KMS-11 (cell line): ENCODE measurements around the gene SPRED1.

Experiments
- H2AFZ ChIP-seq: fragments of 200-600 bp; sonication (generic); 2 replicates; pipeline ENCODE4 v1.6.1; 2016; ENCODE audit warnings: antibody characterized with exemption, mixed run types, low read depth
- H3K27ac ChIP-seq: fragments of 200-600 bp; sonication (generic); 2 replicates; pipeline ENCODE4 v1.6.1; 2016; ENCODE audit warnings: mild to moderate bottlenecking, mixed run types
- H3K27me3 ChIP-seq: fragments of 200-600 bp; sonication (generic); 2 replicates; pipeline ENCODE4 v1.6.1; 2017; ENCODE audit warnings: mild to moderate bottlenecking, low read depth, mixed run types, moderate library complexity; ENCODE audit not compliant: insufficient read depth
- H3K36me3 ChIP-seq: fragments of 200-600 bp; sonication (generic); 2 replicates; pipeline ENCODE4 v1.6.1; 2017; ENCODE audit warnings: mild to moderate bottlenecking, mixed run types; ENCODE audit not compliant: insufficient read depth
- H3K4me1 ChIP-seq: fragments of 200-600 bp; sonication (generic); 2 replicates; pipeline ENCODE4 v1.6.1; 2016; ENCODE audit warnings: mild to moderate bottlenecking, low read depth, mixed run types; ENCODE audit not compliant: poor library complexity, severe bottlenecking
- H3K4me2 ChIP-seq: fragments of 200-600 bp; sonication (generic); 2 replicates; pipeline ENCODE4 v1.7.0; 2016; ENCODE audit warnings: mild to moderate bottlenecking, mixed run types
- H3K4me3 ChIP-seq: fragments of 200-600 bp; sonication (generic); IDR thresholded peaks from 2 replicates; pipeline ENCODE4 v1.6.1; 2017; ENCODE audit warnings: low read depth, low read length, mixed read lengths; ENCODE audit not compliant: insufficient read depth
- H3K79me2 ChIP-seq: fragments of 200-600 bp; sonication (generic); 2 replicates; pipeline ENCODE4 v1.6.1; 2016; ENCODE audit warnings: low read depth, mixed run types; ENCODE audit not compliant: insufficient read depth
- H3K9ac ChIP-seq: fragments of 200-600 bp; sonication (generic); 2 replicates; pipeline ENCODE4 v1.6.1; 2016; ENCODE audit warnings: mild to moderate bottlenecking, mixed run types
- H4K20me1 ChIP-seq: fragments of 200-600 bp; sonication (generic); 2 replicates; pipeline ENCODE4 v1.6.1; 2016; ENCODE audit warnings: mild to moderate bottlenecking, mixed run types; ENCODE audit not compliant: insufficient read depth
- TF ChIP-seq, protein P1 (sequence below): fragments of 200-600 bp; sonication (generic); conservative IDR thresholded peaks from 2 replicates; pipeline ENCODE4 v1.6.1; 2017; ENCODE audit warnings: low read depth, mild to moderate bottlenecking, antibody characterized with exemption, low read length, moderate library complexity, mixed read lengths

SPRED1 gene

DNA sequence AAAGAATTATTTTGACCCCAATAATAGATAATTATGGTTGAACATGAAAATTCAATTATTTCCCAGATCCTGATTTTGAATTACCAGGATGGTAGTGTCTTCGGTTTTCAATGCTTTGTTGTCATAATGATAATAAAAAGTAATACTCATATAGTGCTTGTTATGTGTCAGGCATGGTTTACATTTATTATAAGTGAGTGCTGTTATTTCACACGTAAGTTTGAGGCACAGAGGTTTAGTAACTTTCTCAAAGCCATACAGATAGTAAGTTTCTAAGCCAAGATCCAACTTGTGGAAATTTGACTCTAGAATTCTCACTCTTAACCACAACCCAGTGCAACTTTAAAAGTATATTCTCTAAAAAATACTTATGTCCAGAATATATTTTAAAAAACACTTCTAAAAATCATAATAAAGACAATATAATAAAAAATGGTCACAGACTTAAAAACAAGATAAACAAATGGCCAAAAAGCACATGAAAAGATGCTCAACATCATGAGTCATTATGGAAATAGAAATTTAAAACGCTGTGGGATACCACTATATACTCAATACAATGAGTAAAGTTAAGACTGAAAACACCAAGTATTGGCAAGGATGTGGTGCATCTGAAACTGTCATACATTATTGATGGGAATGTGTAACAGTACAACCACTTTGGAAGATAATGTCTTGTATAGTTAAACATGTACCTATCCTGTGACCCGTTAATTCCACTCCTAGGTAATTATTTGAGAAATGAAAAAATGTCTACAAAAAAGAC is 45.2 kb downstream of the SPRED1 start:
- peaks cover 40% of the 10 kb centered on the region; the same call in 1 of the 2 replicates for H3K79me2 ChIP-seq
- no peak overlapping the region for H3K27ac ChIP-seq

DNA sequence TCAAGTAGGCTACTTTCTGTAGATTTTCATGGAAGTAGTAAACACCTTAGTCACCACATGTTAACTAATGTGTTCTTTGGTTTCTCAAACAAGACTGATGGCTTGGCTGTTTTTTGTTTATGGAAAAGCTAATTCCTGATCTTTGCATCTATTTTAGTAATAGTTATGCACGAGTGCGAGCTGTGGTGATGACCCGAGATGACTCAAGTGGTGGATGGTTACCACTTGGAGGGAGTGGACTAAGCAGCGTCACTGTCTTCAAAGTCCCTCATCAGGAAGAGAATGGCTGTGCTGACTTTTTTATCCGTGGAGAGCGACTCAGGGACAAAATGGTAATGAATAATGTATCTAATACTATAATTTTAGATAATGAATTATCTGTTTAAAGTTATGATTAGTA is 46.6 kb downstream of the SPRED1 start:
- Histone ChIP-seq H3K9ac (no peak overlapping the region), H3K4me3 (no peak overlapping the region), H2AFZ (no peak overlapping the region), H3K36me3 (no peaks in the 10 kb centered on the region), H3K27ac (no peak overlapping the region), H4K20me1 (peaks cover 5% of the 10 kb centered on the region; the same call in 1 of the 2 replicates), H3K27me3 (no peaks in the 10 kb centered on the region), H3K4me2 (no peak overlapping the region), H3K79me2 (peaks cover 31% of the 10 kb centered on the region; the same call in 1 of the 2 replicates), H3K4me1 (peaks cover 28% of the 10 kb centered on the region)
- TF ChIP-seq, protein P1, sequence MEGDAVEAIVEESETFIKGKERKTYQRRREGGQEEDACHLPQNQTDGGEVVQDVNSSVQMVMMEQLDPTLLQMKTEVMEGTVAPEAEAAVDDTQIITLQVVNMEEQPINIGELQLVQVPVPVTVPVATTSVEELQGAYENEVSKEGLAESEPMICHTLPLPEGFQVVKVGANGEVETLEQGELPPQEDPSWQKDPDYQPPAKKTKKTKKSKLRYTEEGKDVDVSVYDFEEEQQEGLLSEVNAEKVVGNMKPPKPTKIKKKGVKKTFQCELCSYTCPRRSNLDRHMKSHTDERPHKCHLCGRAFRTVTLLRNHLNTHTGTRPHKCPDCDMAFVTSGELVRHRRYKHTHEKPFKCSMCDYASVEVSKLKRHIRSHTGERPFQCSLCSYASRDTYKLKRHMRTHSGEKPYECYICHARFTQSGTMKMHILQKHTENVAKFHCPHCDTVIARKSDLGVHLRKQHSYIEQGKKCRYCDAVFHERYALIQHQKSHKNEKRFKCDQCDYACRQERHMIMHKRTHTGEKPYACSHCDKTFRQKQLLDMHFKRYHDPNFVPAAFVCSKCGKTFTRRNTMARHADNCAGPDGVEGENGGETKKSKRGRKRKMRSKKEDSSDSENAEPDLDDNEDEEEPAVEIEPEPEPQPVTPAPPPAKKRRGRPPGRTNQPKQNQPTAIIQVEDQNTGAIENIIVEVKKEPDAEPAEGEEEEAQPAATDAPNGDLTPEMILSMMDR = no peak

More for the DNA sequence above, 45.2 kb downstream of the SPRED1 start:
- no peak overlapping the region for H3K4me3 ChIP-seq
- H3K4me2 ChIP-seq = no peak overlapping the region; the same call in 1 of the 2 replicates
- H3K4me1 ChIP-seq = peaks cover 27% of the 10 kb centered on the region
- H2AFZ ChIP-seq = no peak overlapping the region
- H3K36me3 ChIP-seq = no peaks in the 10 kb centered on the region
- no peak overlapping the region for H3K9ac ChIP-seq
- H4K20me1 ChIP-seq = peaks cover 5% of the 10 kb centered on the region; the same call in 1 of the 2 replicates
- TF ChIP-seq, protein P1 = no peak
- H3K27me3 ChIP-seq = no peaks in the 10 kb centered on the region

DNA sequence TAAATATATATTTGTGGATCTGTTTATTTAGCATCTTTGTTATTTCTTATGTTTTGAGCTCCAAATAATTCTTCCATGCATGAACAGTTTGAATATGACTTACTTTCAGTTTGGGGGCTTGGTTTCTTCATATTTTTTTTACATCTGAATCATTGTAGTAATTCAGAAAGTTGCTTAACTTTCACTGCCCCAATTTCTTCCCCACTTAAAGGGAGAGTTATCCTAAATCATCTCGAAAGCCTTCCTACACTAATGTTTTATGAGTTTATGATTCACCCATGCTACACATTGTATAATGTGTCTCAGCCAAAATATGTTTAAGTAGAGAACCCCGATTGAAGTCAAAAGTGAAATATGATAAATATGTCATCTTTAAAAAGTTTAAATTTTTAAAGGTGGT is 47.8 kb downstream of the SPRED1 start:
- no peaks in the 10 kb centered on the region for H4K20me1 ChIP-seq
- no peak overlapping the region for H3K4me3 ChIP-seq
- TF ChIP-seq, protein P1 = no peak
- peaks cover 28% of the 10 kb centered on the region for H3K4me1 ChIP-seq
- H3K36me3 ChIP-seq = no peaks in the 10 kb centered on the region
- H3K9ac ChIP-seq = no peak overlapping the region
- H2AFZ ChIP-seq = no peak overlapping the region
- no peak overlapping the region for H3K27ac ChIP-seq
- no peak overlapping the region for H3K4me2 ChIP-seq
- H3K79me2 ChIP-seq = peaks cover 29% of the 10 kb centered on the region; the same call in 1 of the 2 replicates
- no peaks in the 10 kb centered on the region for H3K27me3 ChIP-seq

DNA sequence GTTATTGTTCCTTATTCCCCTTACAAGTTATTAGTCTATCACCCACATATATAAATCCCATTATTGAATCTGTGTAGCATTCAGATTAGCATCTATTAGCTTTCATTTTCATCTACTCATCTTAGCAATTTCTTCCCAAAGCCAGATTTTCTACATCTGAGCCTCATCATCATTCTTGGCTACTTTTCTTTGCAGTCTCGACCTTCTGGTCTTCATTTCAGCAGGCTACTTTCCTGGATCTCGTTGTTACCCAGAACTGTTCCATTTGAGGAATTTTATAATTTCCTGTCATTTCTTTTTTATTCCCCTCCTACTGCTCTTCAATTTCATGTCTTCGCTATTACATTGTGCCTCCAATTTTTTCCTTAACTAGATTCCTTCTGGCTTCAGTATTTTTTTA is 51.8 kb downstream of the SPRED1 start:
- H3K9ac ChIP-seq = no peak overlapping the region
- H3K36me3 ChIP-seq = no peaks in the 10 kb centered on the region
- no peak overlapping the region for H3K27ac ChIP-seq
- H3K4me1 ChIP-seq = peaks cover 6% of the 10 kb centered on the region
- no peaks in the 10 kb centered on the region for H4K20me1 ChIP-seq
- no peaks in the 10 kb centered on the region for H3K27me3 ChIP-seq
- H3K79me2 ChIP-seq = no peaks in the 10 kb centered on the region
- H3K4me2 ChIP-seq = no peak overlapping the region
- H2AFZ ChIP-seq = no peak overlapping the region
- TF ChIP-seq, protein P1 = no peak
- no peak overlapping the region for H3K4me3 ChIP-seq
